HUES64 (cell line): ENCODE measurements around the gene AFF3.

Experiments
- H3K27ac ChIP-seq: 2 replicates; pipeline ENCODE4 v1.7.0; 2013; ENCODE audit warnings: low read depth, low read length, inconsistent platforms
- H3K27me3 ChIP-seq: 2 replicates; pipeline ENCODE4 v1.6.1; 2013; ENCODE audit warnings: mild to moderate bottlenecking, low read length; ENCODE audit not compliant: insufficient read depth
- H3K36me3 ChIP-seq: 2 replicates; pipeline ENCODE4 v1.6.1; 2013; ENCODE audit warnings: mild to moderate bottlenecking, low read length; ENCODE audit not compliant: insufficient read depth
- H3K4me1 ChIP-seq: 2 replicates; pipeline ENCODE4 v1.6.1; 2013; ENCODE audit warnings: mild to moderate bottlenecking, low read length, moderate library complexity; ENCODE audit not compliant: insufficient read depth
- H3K4me3 ChIP-seq: 2 replicates; pipeline ENCODE4 v1.5.1; 2013; ENCODE audit warnings: mild to moderate bottlenecking, low read length, moderate library complexity
- H3K9ac ChIP-seq: 2 replicates; pipeline ENCODE4 v1.6.1; 2013; ENCODE audit warnings: mild to moderate bottlenecking, low read depth, low read length
- H3K9me3 ChIP-seq: 2 replicates; pipeline ENCODE4 v1.6.1; 2013; ENCODE audit warnings: low read depth, low read length; ENCODE audit not compliant: insufficient read depth
- WGBS: fragments of 150-250, 120-280 bp; methylation state at CpG from one replicate; pipeline ENCODE4 v1.1.7; 2013; ENCODE audit warnings: missing lambda C conversion rate; 5-methylcytosine and 5-hydroxymethylcytosine counted together

Gene AFF3

GRCh38 chr2:99793022-99793421, 349.4 kb downstream of the AFF3 start:
- no peak overlapping the region for H3K4me3 ChIP-seq
- 96% methylated on average over 8 of the region's 8 CpGs for WGBS
- H3K4me1 ChIP-seq, result no peaks in the 10 kb centered on the region
- H3K27me3 ChIP-seq, result no peaks in the 10 kb centered on the region
- no peak overlapping the region for H3K9ac ChIP-seq
- H3K36me3 ChIP-seq, result no peaks in the 10 kb centered on the region
- H3K27ac ChIP-seq, result no peak overlapping the region
- H3K9me3 ChIP-seq, result peaks cover 25% of the 10 kb centered on the region

- H3K9ac ChIP-seq, result no peak overlapping the region
- no peaks in the 10 kb centered on the region for H3K4me1 ChIP-seq
- H3K36me3 ChIP-seq, result no peaks in the 10 kb centered on the region
- no peak overlapping the region for H3K4me3 ChIP-seq
- H3K27me3 ChIP-seq, result no peaks in the 10 kb centered on the region
- H3K9me3 ChIP-seq, result 0 out of 2 replicates have a peak, but pooled peaks cover under 1% of the 10 kb centered on the region
- WGBS, result 77% methylated on average over 1 of the region's 1 CpG
- no peak overlapping the region for H3K27ac ChIP-seq
Measured at GRCh38 chr2:99789849-99790248, 352.5 kb downstream of the AFF3 start.

- 95% methylated on average over 5 of the region's 5 CpGs for WGBS
Measured at GRCh38 chr2:99787769-99788382, 354.5 kb downstream of the AFF3 start.

GRCh38 chr2:99786636-99787390, 355.6 kb downstream of the AFF3 start:
- no peaks in the 10 kb centered on the region for H3K4me1 ChIP-seq
- H3K36me3 ChIP-seq, result no peaks in the 10 kb centered on the region
- WGBS, result 95% methylated on average over 12 of the region's 14 CpGs
- no peaks in the 10 kb centered on the region for H3K9me3 ChIP-seq
- H3K27ac ChIP-seq, result no peak overlapping the region
- H3K4me3 ChIP-seq, result no peak overlapping the region
- H3K27me3 ChIP-seq, result no peaks in the 10 kb centered on the region
- no peak overlapping the region for H3K9ac ChIP-seq

More at GRCh38 chr2:99787769-99788382, 354.5 kb downstream of the AFF3 start:
- Histone ChIP-seq H3K9me3 (no peaks in the 10 kb centered on the region), H3K4me1 (no peaks in the 10 kb centered on the region), H3K27me3 (no peaks in the 10 kb centered on the region), H3K4me3 (no peak overlapping the region), H3K9ac (no peak overlapping the region), H3K36me3 (no peaks in the 10 kb centered on the region), H3K27ac (no peak overlapping the region)

GRCh38 chr2:99784946-99785345, 357.4 kb downstream of the AFF3 start:
- H3K4me1 ChIP-seq, result no peaks in the 10 kb centered on the region
- no peaks in the 10 kb centered on the region for H3K9me3 ChIP-seq
- WGBS, result 94% methylated on average over 8 of the region's 8 CpGs
- H3K4me3 ChIP-seq, result no peak overlapping the region
- H3K36me3 ChIP-seq, result no peaks in the 10 kb centered on the region
- no peaks in the 10 kb centered on the region for H3K27me3 ChIP-seq
- no peak overlapping the region for H3K27ac ChIP-seq
- H3K9ac ChIP-seq, result no peak overlapping the region

- Histone ChIP-seq H3K9ac (no peak overlapping the region), H3K9me3 (no peaks in the 10 kb centered on the region), H3K27me3 (no peaks in the 10 kb centered on the region), H3K27ac (no peak overlapping the region), H3K4me3 (no peak overlapping the region), H3K36me3 (no peaks in the 10 kb centered on the region), H3K4me1 (no peaks in the 10 kb centered on the region)
- 96% methylated on average over 8 of the region's 8 CpGs for WGBS
Measured at GRCh38 chr2:99784282-99784681, 358.1 kb downstream of the AFF3 start.

GRCh38 chr2:99780276-99780675, 362.1 kb downstream of the AFF3 start:
- peaks cover 9% of the 10 kb centered on the region; the same call in 1 of the 2 replicates for H3K9me3 ChIP-seq
- no peaks in the 10 kb centered on the region for H3K36me3 ChIP-seq
- WGBS, result 94% methylated on average over 5 of the region's 5 CpGs
- H3K27ac ChIP-seq, result no peak overlapping the region
- H3K9ac ChIP-seq, result no peak overlapping the region
- H3K4me1 ChIP-seq, result 0 out of 2 replicates have a peak, but pooled peaks cover 6% of the 10 kb centered on the region
- H3K4me3 ChIP-seq, result no peak overlapping the region
- H3K27me3 ChIP-seq, result no peaks in the 10 kb centered on the region

- WGBS, result 99% methylated on average over 4 of the region's 4 CpGs
- peaks cover 9% of the 10 kb centered on the region; the same call in 1 of the 2 replicates for H3K9me3 ChIP-seq
- H3K27me3 ChIP-seq, result no peaks in the 10 kb centered on the region
- H3K36me3 ChIP-seq, result no peaks in the 10 kb centered on the region
- no peak overlapping the region for H3K4me3 ChIP-seq
- H3K4me1 ChIP-seq, result 0 out of 2 replicates have a peak, but pooled peaks cover 6% of the 10 kb centered on the region
- no peak overlapping the region for H3K9ac ChIP-seq
- H3K27ac ChIP-seq, result no peak overlapping the region
Measured at GRCh38 chr2:99779276-99779675, 363.1 kb downstream of the AFF3 start.

GRCh38 chr2:99777656-99778290, 364.6 kb downstream of the AFF3 start:
- no peak overlapping the region for H3K9ac ChIP-seq
- 0 out of 2 replicates have a peak, but pooled peaks cover 6% of the 10 kb centered on the region for H3K4me1 ChIP-seq
- H3K9me3 ChIP-seq, result peaks cover 9% of the 10 kb centered on the region; the same call in 1 of the 2 replicates
- no peak overlapping the region for H3K27ac ChIP-seq
- H3K36me3 ChIP-seq, result no peaks in the 10 kb centered on the region
- no peaks in the 10 kb centered on the region for H3K27me3 ChIP-seq
- WGBS, result 95% methylated on average over 6 of the region's 6 CpGs
- no peak overlapping the region for H3K4me3 ChIP-seq

- no peaks in the 10 kb centered on the region for H3K36me3 ChIP-seq
- H3K4me3 ChIP-seq, result no peak overlapping the region
- no peak overlapping the region for H3K27ac ChIP-seq
- H3K9ac ChIP-seq, result no peak overlapping the region
- WGBS, result 89% methylated on average over 8 of the region's 8 CpGs
- peaks cover 9% of the 10 kb centered on the region; the same call in 1 of the 2 replicates for H3K9me3 ChIP-seq
- 0 out of 2 replicates have a peak, but pooled peaks cover 6% of the 10 kb centered on the region for H3K4me1 ChIP-seq
- H3K27me3 ChIP-seq, result no peaks in the 10 kb centered on the region
Measured at GRCh38 chr2:99776906-99777646, 365.3 kb downstream of the AFF3 start.
